ENCODE results near the gene ASPG. TPM values are rescaled to one million over a fixed set of nuclear protein-coding genes. Genes with fewer than 3 reads are reported as not detected.

The ASPG gene
- total RNA-seq, 1 experiment from 2014 or later: 3.4 TPM

DNA sequence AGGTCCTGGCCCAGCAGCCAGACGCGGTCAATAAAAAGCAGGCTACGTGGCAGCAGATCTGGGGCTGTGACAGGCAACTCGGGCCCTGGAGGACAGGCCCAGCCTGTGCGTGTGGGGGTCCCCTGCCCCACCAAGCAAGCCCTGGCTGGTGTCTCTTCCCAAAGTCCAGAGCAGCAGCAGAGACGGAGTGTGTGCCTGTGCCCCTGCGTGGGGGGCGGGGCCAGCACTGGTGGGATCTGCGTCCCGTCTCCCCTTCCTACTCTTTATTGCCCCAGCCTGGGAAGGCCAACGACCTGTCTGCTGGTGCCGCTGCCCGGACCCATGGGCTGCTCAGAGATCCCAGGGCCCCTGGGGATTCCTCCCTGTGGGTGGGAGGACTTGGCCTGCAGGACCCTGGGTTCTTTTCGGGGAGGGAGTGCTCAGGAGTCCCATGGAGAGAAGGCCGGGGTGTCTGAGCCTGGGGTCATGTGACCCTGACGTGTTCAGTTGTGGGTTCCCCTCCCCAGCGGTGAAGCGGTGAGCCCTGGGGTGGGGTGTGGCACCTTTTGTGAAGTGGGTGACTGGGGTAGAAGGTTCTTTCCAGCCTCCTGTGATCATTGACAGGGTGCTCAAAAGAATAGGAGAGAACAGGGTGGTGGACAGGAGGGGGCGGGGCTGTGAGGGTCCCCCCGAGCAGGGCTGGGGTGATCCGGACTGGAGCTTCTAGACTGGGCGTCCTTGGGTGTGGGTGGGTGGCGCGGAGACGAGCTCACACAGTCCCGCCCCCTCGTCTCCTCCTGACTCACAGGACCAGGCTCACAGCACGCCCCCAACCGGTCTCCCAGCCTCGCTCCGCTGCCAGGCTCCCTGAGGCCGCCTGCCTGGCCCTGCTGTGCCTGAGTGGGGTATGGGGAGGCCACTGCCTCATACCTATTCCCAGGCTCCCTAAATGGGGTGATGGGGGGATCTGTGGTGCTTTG, 22.4 kb downstream of the ASPG start:
- Mint-ChIP-seq H3K27me3 (ENCODE audit: low read depth) (no peaks in the 10 kb centered on the region), H3K27ac (no peak overlapping the region), H3K9me3 (no peaks in the 10 kb centered on the region), H3K4me3 (no peak overlapping the region), H3K4me1 (peaks cover 2% of the 10 kb centered on the region; the same call in 1 of the 2 replicates), H3K36me3 (no peaks in the 10 kb centered on the region)
- DNase-seq (ENCODE audit: low spot score) (peak; percentile 11), ATAC-seq (peak; percentile 28; the same call in 1 of the 2 replicates)
- CTCF ChIA-PET: interaction anchor here (1.3 to 6.5 kb wide), 3 partner anchors 10 to 30 kb away, joined by 5 to 44 read pairs (median 6); no protein-coding TSS in a partner anchor
- POLR2A ChIA-PET: no interaction called here
- TF ChIP-seq OVOL2 (CRISPR knock-in tag; IDR thresholded peaks at IDR 0.05; ENCODE audit: borderline replicate concordance): no peak
- TF ChIP-seq, protein P1, sequence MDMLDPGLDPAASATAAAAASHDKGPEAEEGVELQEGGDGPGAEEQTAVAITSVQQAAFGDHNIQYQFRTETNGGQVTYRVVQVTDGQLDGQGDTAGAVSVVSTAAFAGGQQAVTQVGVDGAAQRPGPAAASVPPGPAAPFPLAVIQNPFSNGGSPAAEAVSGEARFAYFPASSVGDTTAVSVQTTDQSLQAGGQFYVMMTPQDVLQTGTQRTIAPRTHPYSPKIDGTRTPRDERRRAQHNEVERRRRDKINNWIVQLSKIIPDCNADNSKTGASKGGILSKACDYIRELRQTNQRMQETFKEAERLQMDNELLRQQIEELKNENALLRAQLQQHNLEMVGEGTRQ (CRISPR knock-in tag; IDR thresholded peaks at IDR 0.05): peak; percentile 45
- TF ChIP-seq, protein P2, sequence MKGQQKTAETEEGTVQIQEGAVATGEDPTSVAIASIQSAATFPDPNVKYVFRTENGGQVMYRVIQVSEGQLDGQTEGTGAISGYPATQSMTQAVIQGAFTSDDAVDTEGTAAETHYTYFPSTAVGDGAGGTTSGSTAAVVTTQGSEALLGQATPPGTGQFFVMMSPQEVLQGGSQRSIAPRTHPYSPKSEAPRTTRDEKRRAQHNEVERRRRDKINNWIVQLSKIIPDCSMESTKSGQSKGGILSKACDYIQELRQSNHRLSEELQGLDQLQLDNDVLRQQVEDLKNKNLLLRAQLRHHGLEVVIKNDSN (CRISPR knock-in tag; IDR thresholded peaks at IDR 0.05): peak; percentile 37; the same call in 1 of the 2 replicates

DNA sequence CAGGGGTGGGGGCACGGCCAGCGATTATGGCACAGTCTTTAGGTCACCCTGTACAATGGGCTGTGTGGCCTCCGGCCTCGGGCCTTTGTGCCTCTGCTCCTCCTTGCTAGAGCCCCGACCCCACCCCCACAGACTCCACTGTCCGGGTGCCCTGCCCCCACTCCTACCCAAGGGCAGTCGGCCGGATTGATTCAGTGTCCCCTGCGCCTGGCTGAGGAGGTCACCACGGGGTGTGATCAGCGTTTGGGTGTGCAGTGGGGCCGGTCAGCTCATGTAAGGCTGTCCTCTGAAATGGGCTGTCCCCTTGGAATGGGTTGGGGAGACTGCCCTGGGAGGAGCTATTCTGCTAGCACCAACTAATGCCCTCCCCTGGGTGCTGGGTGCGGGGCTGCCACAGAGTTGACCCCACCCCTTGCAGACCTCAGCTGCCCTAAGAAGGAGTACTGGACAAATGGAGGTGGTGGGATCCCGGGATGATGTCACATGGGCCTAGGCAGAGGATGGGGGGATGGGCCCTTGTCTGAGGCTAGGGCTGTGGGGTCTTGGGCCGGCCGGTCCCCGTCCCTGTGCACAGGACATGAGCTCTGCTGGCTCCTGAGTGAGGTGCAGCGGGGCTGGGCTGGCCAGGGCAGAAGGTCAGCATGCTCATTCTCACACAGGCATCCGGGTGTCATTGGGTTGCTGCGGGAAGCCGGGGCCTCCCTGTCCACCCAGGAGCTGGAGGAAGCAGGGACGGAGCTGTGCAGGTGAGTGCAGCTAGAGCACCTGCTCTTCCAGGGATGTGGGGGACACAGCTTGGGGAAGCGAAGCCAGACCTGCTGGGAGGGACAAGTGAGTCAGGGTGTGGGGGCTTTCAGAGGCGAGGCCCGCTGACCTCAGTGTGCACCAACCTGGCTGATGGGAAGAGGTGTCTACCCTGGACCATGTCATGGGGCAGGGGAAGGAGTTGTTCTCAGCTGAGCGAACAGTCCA, 23.4 kb downstream of the ASPG start:
- H3K36me3 Mint-ChIP-seq: no peaks in the 10 kb centered on the region
- DNase-seq (ENCODE audit: low spot score) (peak; percentile 11), ATAC-seq (no peak)
- H3K9me3 Mint-ChIP-seq: no peaks in the 10 kb centered on the region
- ChIA-PET POLR2A (no interaction called here), CTCF (interaction anchor here (1.0 to 6.5 kb wide), 4 partner anchors 11 to 31 kb away, joined by 4 to 44 read pairs (median 6); no protein-coding TSS in a partner anchor)
- H3K27me3 Mint-ChIP-seq (ENCODE audit: low read depth): no peaks in the 10 kb centered on the region
- H3K4me1 Mint-ChIP-seq: peaks cover 2% of the 10 kb centered on the region; the same call in 1 of the 2 replicates
- TF ChIP-seq ZNF263 (CRISPR knock-in tag; IDR thresholded peaks at IDR 0.05; ENCODE audit: low read depth) (no peak), NR1H2 (CRISPR knock-in tag; IDR thresholded peaks at IDR 0.05) (no peak), KAT7 (CRISPR knock-in tag; IDR thresholded peaks at IDR 0.05; ENCODE audit: borderline replicate concordance) (no peak), PRRX2 (CRISPR knock-in tag; IDR thresholded peaks at IDR 0.05) (no peak), CREB1 (CRISPR knock-in tag; IDR thresholded peaks at IDR 0.05) (no peak), CREM (CRISPR knock-in tag; IDR thresholded peaks at IDR 0.05) (no peak), TEAD4 (CRISPR knock-in tag; IDR thresholded peaks at IDR 0.05) (no peak), TCF7 (CRISPR knock-in tag; IDR thresholded peaks at IDR 0.05; ENCODE audit: low read depth) (no peak), ETV6 (CRISPR knock-in tag; IDR thresholded peaks at IDR 0.05) (no peak), SMAD4 (CRISPR knock-in tag; IDR thresholded peaks at IDR 0.05) (no peak), IRF2 (CRISPR knock-in tag; IDR thresholded peaks at IDR 0.05; ENCODE audit: borderline replicate concordance, low read depth) (no peak), ZNF232 (CRISPR knock-in tag; IDR thresholded peaks at IDR 0.05) (no peak)
- TF ChIP-seq, protein P3, sequence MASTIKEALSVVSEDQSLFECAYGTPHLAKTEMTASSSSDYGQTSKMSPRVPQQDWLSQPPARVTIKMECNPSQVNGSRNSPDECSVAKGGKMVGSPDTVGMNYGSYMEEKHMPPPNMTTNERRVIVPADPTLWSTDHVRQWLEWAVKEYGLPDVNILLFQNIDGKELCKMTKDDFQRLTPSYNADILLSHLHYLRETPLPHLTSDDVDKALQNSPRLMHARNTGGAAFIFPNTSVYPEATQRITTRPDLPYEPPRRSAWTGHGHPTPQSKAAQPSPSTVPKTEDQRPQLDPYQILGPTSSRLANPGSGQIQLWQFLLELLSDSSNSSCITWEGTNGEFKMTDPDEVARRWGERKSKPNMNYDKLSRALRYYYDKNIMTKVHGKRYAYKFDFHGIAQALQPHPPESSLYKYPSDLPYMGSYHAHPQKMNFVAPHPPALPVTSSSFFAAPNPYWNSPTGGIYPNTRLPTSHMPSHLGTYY (CRISPR knock-in tag; IDR thresholded peaks at IDR 0.05): no peak
- TF ChIP-seq, protein P4, sequence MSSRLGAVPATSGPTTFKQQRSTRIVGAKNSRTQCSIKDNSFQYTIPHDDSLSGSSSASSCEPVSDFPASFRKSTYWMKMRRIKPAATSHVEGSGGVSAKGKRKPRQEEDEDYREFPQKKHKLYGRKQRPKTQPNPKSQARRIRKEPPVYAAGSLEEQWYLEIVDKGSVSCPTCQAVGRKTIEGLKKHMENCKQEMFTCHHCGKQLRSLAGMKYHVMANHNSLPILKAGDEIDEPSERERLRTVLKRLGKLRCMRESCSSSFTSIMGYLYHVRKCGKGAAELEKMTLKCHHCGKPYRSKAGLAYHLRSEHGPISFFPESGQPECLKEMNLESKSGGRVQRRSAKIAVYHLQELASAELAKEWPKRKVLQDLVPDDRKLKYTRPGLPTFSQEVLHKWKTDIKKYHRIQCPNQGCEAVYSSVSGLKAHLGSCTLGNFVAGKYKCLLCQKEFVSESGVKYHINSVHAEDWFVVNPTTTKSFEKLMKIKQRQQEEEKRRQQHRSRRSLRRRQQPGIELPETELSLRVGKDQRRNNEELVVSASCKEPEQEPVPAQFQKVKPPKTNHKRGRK (CRISPR knock-in tag; IDR thresholded peaks at IDR 0.05; ENCODE audit: borderline replicate concordance): no peak
- TF ChIP-seq, protein P5, sequence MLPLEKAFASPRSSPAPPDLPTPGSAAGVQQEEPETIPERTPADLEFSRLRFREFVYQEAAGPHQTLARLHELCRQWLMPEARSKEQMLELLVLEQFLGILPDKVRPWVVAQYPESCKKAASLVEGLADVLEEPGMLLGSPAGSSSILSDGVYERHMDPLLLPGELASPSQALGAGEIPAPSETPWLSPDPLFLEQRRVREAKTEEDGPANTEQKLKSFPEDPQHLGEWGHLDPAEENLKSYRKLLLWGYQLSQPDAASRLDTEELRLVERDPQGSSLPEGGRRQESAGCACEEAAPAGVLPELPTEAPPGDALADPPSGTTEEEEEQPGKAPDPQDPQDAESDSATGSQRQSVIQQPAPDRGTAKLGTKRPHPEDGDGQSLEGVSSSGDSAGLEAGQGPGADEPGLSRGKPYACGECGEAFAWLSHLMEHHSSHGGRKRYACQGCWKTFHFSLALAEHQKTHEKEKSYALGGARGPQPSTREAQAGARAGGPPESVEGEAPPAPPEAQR (CRISPR knock-in tag; IDR thresholded peaks at IDR 0.05): no peak
- TF ChIP-seq, protein P6, sequence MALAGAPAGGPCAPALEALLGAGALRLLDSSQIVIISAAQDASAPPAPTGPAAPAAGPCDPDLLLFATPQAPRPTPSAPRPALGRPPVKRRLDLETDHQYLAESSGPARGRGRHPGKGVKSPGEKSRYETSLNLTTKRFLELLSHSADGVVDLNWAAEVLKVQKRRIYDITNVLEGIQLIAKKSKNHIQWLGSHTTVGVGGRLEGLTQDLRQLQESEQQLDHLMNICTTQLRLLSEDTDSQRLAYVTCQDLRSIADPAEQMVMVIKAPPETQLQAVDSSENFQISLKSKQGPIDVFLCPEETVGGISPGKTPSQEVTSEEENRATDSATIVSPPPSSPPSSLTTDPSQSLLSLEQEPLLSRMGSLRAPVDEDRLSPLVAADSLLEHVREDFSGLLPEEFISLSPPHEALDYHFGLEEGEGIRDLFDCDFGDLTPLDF (CRISPR knock-in tag; IDR thresholded peaks at IDR 0.05): no peak
- TF ChIP-seq, protein P7, sequence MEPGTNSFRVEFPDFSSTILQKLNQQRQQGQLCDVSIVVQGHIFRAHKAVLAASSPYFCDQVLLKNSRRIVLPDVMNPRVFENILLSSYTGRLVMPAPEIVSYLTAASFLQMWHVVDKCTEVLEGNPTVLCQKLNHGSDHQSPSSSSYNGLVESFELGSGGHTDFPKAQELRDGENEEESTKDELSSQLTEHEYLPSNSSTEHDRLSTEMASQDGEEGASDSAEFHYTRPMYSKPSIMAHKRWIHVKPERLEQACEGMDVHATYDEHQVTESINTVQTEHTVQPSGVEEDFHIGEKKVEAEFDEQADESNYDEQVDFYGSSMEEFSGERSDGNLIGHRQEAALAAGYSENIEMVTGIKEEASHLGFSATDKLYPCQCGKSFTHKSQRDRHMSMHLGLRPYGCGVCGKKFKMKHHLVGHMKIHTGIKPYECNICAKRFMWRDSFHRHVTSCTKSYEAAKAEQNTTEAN (CRISPR knock-in tag; IDR thresholded peaks at IDR 0.05): no peak
- H3K4me3 Mint-ChIP-seq: no peak overlapping the region
- no peak overlapping the region for H3K27ac Mint-ChIP-seq
